ENCODE data around the gene SPAG16.

The SPAG16 gene

GRCh38 chr2:213316001-213316735, 31.9 kb downstream of the SPAG16 start:
- Histone ChIP-seq H3K4me3 (ENCODE audit: low read depth, low read length) (no peak overlapping the region), H3K36me3 (ENCODE audit: control insufficient read depth in 2 of 2, insufficient read depth in 1 of 2, low read length in 2 of 2) (peaks cover 3 to 45% of the 10 kb centered on the region in 2 experiments; a peak in 2 of 3 replicates), H3K9me3 (ENCODE audit: control insufficient read depth, insufficient read depth, low read depth, low read length) (no peaks in the 10 kb centered on the region; the same call in 1 of the 2 replicates), H3K27ac (ENCODE audit: extremely low read depth, low read depth, low read length) (no peak overlapping the region), H3K4me1 (ENCODE audit: control insufficient read depth, insufficient read depth, low read length) (no peaks in the 10 kb centered on the region)
- TF ChIP-seq ZIC2 (tag by site-specific recombination; IDR thresholded peaks at IDR 0.05) (peak; percentile 25; the same call in 1 of the 2 replicates), ZNF654 (tag by site-specific recombination; IDR thresholded peaks at IDR 0.05; ENCODE audit: low read depth) (no peak), SP7 (tag by site-specific recombination; IDR thresholded peaks at IDR 0.05) (peak; percentile 21; the same call in 1 of the 2 replicates), ELK4 (IDR thresholded peaks at IDR 0.05; ENCODE audit: borderline replicate concordance, low read depth, low read length) (no peak)
- CTCF ChIA-PET: no interaction called here
- POLR2A ChIA-PET: no interaction called here

GRCh38 chr2:213317929-213318328, 33.7 kb downstream of the SPAG16 start:
- POLR2A ChIA-PET: no interaction called here
- Histone ChIP-seq H3K36me3 (ENCODE audit: control insufficient read depth in 2 of 2, insufficient read depth in 1 of 2, low read length in 2 of 2) (peaks cover 3 to 49% of the 10 kb centered on the region in 2 experiments; a peak in 2 of 3 replicates), H3K27ac (ENCODE audit: extremely low read depth, low read depth, low read length) (no peak overlapping the region), H3K4me1 (ENCODE audit: control insufficient read depth, insufficient read depth, low read length) (no peaks in the 10 kb centered on the region), H3K4me3 (ENCODE audit: low read depth, low read length) (no peak overlapping the region), H3K9me3 (ENCODE audit: control insufficient read depth, insufficient read depth, low read depth, low read length) (no peaks in the 10 kb centered on the region; the same call in 1 of the 2 replicates)
- CTCF ChIA-PET: interaction anchor here (0.6 kb wide), 1 partner anchor 25 kb away, joined by 3 read pairs; no protein-coding TSS in a partner anchor
- TF ChIP-seq ZNF112 (tag by site-specific recombination; IDR thresholded peaks at IDR 0.05) (no peak), ZNF10 (tag by site-specific recombination; IDR thresholded peaks at IDR 0.05) (no peak), ZNF521 (tag by site-specific recombination; IDR thresholded peaks at IDR 0.05) (no peak), PBX3 (CRISPR knock-in tag; IDR thresholded peaks at IDR 0.05) (no peak), GLI2 (tag by site-specific recombination; IDR thresholded peaks at IDR 0.05; ENCODE audit: borderline replicate concordance, low read depth) (no peak), ZNF629 (tag by site-specific recombination; IDR thresholded peaks at IDR 0.05) (no peak), ZNF138 (tag by site-specific recombination; IDR thresholded peaks at IDR 0.05; ENCODE audit: borderline replicate concordance) (no peak), ZNF549 (tag by site-specific recombination; IDR thresholded peaks at IDR 0.05) (no peak), ZNF175 (tag by site-specific recombination; IDR thresholded peaks at IDR 0.05) (no peak), ZNF701 (tag by site-specific recombination; IDR thresholded peaks at IDR 0.05) (no peak), ZNF221 (tag by site-specific recombination; IDR thresholded peaks at IDR 0.05; ENCODE audit: borderline replicate concordance) (no peak), SCRT1 (tag by site-specific recombination; IDR thresholded peaks at IDR 0.05; ENCODE audit: borderline replicate concordance) (no peak), ZNF157 (tag by site-specific recombination; IDR thresholded peaks at IDR 0.05) (no peak), ZNF558 (tag by site-specific recombination; IDR thresholded peaks at IDR 0.05) (no peak), ZNF768 (tag by site-specific recombination; IDR thresholded peaks at IDR 0.05) (no peak), SETDB1 (IDR thresholded peaks at IDR 0.05; ENCODE audit: insufficient read length, low read length) (no peak)

- ChIA-PET CTCF (no interaction called here), POLR2A (no interaction called here)
- Histone ChIP-seq H3K4me3 (ENCODE audit: low read depth, low read length) (no peak overlapping the region), H3K36me3 (ENCODE audit: control insufficient read depth in 2 of 2, insufficient read depth in 1 of 2, low read length in 2 of 2) (peaks cover 3 to 48% of the 10 kb centered on the region in 2 experiments; a peak in 2 of 3 replicates), H3K27ac (ENCODE audit: extremely low read depth, low read depth, low read length) (no peak overlapping the region), H3K9me3 (ENCODE audit: control insufficient read depth, insufficient read depth, low read depth, low read length) (no peaks in the 10 kb centered on the region; the same call in 1 of the 2 replicates), H3K4me1 (ENCODE audit: control insufficient read depth, insufficient read depth, low read length) (no peaks in the 10 kb centered on the region)
- TF ChIP-seq ZNF155 (tag by site-specific recombination; IDR thresholded peaks at IDR 0.05): no peak
- no peak for TF ChIP-seq ZNF785 (tag by site-specific recombination; IDR thresholded peaks at IDR 0.05)
- no peak for TF ChIP-seq KLF1 (tag by site-specific recombination; IDR thresholded peaks at IDR 0.05)
- TF ChIP-seq ZFP37 (tag by site-specific recombination; IDR thresholded peaks at IDR 0.05): no peak
- TF ChIP-seq ZNF133 (tag by site-specific recombination; IDR thresholded peaks at IDR 0.05): no peak
- TF ChIP-seq ZNF768 (tag by site-specific recombination; IDR thresholded peaks at IDR 0.05): no peak
- no peak for TF ChIP-seq ZNF624 (tag by site-specific recombination; IDR thresholded peaks at IDR 0.05)
- TF ChIP-seq ZNF23 (tag by site-specific recombination; IDR thresholded peaks at IDR 0.05; ENCODE audit: borderline replicate concordance): no peak
- no peak for TF ChIP-seq ZNF266 (tag by site-specific recombination; IDR thresholded peaks at IDR 0.05; ENCODE audit: low read depth)
- no peak for TF ChIP-seq GLIS1 (tag by site-specific recombination; IDR thresholded peaks at IDR 0.05)
- no peak for TF ChIP-seq RBAK (tag by site-specific recombination; IDR thresholded peaks at IDR 0.05)
- no peak for TF ChIP-seq ZNF174 (tag by site-specific recombination; IDR thresholded peaks at IDR 0.05)
- no peak for TF ChIP-seq ZNF311 (tag by site-specific recombination; IDR thresholded peaks at IDR 0.05; ENCODE audit: borderline replicate concordance)
Observed at GRCh38 chr2:213320604-213321003, 36.3 kb downstream of the SPAG16 start.
